ENCODE measurements around the gene CAPN1. TPM values are rescaled to one million over a fixed set of nuclear protein-coding genes. Genes with fewer than 3 reads are reported as not detected.

CAPN1 gene
- total and polyA plus RNA-seq, 2 of the 13 experiments (the other 11 are each of a cell fraction or from before 2014, with no cell fraction given) = 57.3 to 82.6 TPM

DNA sequence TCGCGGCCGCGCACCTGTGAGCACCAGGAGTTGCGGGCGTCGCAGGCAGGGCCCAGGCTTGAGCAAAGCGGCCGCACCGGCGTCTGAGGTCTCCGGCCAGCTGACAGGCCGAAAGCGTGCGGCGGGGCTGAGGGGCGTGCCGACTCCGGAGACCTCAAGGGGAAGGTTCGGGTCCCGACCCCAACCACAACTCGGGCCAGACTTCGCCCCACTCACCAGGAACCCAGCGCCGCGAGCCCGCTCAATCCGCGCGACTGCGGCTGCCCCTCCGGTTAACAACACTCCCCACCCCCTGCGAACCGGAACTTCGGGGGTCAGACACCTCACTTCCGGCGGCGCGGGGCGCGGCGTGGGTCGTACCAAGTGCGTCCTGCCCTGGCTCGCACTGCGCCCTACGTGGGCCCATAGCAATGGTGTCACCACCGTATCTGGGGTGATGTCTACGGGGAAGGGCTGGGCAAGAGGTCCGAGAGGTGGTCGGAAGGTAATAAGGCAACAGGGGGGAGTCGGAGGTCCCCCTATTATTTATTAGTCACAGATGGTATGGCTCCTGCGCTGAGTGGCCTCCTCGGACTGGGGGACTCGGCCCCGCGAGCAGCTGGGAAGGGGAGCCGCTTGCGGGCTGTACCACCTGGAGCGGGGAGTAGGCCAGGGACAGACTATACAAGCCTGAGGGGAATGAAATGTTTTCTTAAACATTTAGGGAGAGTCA is 47.3 kb upstream of the CAPN1 start, which contains the start of gene SYVN1 (continued):
- TF ChIP-seq, protein P1, sequence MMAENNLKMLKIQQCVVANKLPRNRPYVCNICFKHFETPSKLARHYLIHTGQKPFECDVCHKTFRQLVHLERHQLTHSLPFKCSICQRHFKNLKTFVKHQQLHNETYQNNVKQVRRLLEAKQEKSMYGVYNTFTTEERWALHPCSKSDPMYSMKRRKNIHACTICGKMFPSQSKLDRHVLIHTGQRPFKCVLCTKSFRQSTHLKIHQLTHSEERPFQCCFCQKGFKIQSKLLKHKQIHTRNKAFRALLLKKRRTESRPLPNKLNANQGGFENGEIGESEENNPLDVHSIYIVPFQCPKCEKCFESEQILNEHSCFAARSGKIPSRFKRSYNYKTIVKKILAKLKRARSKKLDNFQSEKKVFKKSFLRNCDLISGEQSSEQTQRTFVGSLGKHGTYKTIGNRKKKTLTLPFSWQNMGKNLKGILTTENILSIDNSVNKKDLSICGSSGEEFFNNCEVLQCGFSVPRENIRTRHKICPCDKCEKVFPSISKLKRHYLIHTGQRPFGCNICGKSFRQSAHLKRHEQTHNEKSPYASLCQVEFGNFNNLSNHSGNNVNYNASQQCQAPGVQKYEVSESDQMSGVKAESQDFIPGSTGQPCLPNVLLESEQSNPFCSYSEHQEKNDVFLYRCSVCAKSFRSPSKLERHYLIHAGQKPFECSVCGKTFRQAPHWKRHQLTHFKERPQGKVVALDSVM (CRISPR knock-in tag; IDR thresholded peaks at IDR 0.05) = no peak; the same call in 1 of the 2 replicates
- peak; percentile 92 for TF ChIP-seq SAP130 (CRISPR knock-in tag; IDR thresholded peaks at IDR 0.05; ENCODE audit: low read depth)
- TF ChIP-seq, protein P2, sequence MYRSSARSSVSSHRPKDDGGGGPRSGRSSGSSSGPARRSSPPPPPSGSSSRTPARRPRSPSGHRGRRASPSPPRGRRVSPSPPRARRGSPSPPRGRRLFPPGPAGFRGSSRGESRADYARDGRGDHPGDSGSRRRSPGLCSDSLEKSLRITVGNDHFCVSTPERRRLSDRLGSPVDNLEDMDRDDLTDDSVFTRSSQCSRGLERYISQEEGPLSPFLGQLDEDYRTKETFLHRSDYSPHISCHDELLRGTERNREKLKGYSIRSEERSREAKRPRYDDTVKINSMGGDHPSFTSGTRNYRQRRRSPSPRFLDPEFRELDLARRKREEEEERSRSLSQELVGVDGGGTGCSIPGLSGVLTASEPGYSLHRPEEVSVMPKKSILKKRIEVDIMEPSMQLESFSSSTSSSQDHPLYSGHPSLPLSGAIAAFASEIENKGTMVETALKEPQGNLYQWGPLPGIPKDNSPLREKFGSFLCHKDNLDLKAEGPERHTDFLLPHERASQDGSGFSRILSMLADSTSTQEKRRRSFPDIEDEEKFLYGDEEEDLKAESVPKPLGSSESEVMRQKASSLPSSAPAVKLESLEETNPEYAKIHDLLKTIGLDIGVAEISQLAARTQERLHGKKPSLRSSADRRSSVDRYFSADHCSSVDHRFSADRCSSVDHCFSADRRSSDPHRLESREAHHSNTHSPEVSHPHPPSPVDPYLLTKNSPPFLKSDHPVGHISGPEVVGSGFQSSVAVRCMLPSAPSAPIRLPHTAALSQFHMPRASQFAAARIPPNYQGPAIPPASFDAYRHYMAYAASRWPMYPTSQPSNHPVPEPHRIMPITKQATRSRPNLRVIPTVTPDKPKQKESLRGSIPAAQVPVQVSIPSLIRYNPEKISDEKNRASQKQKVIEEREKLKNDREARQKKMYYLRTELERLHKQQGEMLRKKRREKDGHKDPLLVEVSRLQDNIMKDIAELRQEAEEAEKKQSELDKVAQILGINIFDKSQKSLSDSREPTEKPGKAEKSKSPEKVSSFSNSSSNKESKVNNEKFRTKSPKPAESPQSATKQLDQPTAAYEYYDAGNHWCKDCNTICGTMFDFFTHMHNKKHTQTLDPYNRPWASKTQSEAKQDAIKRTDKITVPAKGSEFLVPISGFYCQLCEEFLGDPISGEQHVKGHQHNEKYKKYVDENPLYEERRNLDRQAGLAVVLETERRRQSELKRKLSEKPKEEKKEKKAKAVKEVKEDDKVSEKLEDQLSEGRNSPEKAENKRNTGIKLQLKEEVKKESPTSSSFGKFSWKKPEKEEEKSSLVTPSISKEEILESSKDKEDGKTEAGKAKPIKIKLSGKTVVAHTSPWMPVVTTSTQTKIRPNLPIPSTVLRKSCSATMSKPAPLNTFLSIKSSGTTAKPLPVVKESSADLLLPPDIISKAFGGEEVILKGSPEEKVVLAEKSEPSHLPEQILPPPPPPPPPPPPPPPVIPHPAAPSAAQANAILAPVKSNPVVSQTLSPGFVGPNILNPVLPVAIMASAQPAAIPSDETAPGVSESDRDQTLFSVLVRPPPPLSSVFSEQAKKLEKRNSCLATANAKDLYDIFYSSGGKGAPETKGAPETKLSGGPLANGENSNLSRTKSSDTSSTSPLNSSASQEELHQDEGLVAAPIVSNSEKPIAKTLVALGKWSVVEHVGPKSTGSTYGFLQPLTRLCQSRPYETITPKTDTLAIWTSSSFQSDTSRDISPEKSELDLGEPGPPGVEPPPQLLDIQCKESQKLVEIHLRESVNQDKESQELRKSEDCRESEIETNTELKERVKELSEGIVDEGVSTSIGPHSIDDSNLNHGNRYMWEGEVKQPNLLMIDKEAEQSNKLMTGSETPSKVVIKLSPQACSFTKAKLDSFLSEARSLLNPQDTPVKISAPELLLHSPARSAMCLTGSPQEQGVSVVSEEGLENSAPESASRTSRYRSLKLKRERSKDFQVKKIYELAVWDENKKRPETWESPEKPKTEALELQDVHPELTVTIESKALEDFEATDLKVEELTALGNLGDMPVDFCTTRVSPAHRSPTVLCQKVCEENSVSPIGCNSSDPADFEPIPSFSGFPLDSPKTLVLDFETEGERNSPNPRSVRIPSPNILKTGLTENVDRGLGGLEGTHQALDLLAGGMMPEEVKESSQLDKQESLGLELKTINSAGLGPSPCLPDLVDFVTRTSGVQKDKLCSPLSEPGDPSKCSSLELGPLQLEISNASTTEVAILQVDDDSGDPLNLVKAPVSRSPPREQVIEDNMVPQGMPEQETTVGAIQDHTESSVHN (CRISPR knock-in tag; IDR thresholded peaks at IDR 0.05) = no peak
- TF ChIP-seq MYC (CRISPR knock-in tag; IDR thresholded peaks at IDR 0.05; ENCODE audit: borderline replicate concordance) = peak; percentile 82; the same call in 1 of the 2 replicates
- TF ChIP-seq, protein P3, sequence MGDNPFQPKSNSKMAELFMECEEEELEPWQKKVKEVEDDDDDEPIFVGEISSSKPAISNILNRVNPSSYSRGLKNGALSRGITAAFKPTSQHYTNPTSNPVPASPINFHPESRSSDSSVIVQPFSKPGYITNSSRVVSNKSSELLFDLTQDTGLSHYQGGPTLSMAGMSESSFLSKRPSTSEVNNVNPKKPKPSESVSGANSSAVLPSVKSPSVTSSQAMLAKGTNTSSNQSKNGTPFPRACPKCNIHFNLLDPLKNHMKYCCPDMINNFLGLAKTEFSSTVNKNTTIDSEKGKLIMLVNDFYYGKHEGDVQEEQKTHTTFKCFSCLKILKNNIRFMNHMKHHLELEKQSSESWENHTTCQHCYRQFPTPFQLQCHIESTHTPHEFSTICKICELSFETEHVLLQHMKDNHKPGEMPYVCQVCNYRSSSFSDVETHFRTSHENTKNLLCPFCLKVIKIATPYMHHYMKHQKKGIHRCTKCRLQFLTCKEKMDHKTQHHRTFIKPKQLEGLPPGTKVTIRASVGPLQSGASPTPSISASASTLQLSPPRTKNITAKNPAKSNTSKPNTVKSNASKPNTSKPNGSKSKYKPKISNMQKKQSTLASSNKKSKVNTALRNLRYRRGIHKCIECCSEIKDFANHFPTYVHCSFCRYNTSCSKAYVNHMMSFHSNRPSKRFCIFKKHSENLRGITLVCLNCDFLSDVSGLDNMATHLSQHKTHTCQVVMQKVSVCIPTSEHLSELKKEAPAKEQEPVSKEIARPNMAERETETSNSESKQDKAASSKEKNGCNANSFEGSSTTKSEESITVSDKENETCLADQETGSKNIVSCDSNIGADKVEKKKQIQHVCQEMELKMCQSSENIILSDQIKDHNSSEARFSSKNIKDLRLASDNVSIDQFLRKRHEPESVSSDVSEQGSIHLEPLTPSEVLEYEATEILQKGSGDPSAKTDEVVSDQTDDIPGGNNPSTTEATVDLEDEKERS (CRISPR knock-in tag; IDR thresholded peaks at IDR 0.05) = no peak
- TF ChIP-seq ZNF337 (CRISPR knock-in tag; IDR thresholded peaks at IDR 0.05; ENCODE audit: borderline replicate concordance, low read depth) = no peak
- no peak for TF ChIP-seq PPARG (CRISPR knock-in tag; conservative IDR thresholded peaks at IDR 0.05)
- TF ChIP-seq ZBTB7B (CRISPR knock-in tag; IDR thresholded peaks at IDR 0.05) = peak; percentile 21; the same call in 1 of the 2 replicates
- TF ChIP-seq DNMT1 (CRISPR knock-in tag; IDR thresholded peaks at IDR 0.05) = peak; percentile 62; the same call in 1 of the 2 replicates
- TF ChIP-seq JUNB (CRISPR knock-in tag; IDR thresholded peaks at IDR 0.05; ENCODE audit: borderline replicate concordance) = no peak
- no peak for TF ChIP-seq MTF2 (CRISPR knock-in tag; IDR thresholded peaks at IDR 0.05; ENCODE audit: borderline replicate concordance)
- TF ChIP-seq ZNF317 (CRISPR knock-in tag; IDR thresholded peaks at IDR 0.05) = 0 out of 2 replicates have a peak, but pooled peaks have one; percentile 38
- TF ChIP-seq ZNF552 (CRISPR knock-in tag; IDR thresholded peaks at IDR 0.05; ENCODE audit: borderline replicate concordance) = peak; percentile 75; the same call in 1 of the 2 replicates
